ENCODE measurements around the gene GATA6.
"Not testable (repeated sequence)": the region's sequence is repeated elsewhere in the genome, so short reads cannot be mapped to it uniquely, and the experiment has no call there.

GATA6 gene

DNA sequence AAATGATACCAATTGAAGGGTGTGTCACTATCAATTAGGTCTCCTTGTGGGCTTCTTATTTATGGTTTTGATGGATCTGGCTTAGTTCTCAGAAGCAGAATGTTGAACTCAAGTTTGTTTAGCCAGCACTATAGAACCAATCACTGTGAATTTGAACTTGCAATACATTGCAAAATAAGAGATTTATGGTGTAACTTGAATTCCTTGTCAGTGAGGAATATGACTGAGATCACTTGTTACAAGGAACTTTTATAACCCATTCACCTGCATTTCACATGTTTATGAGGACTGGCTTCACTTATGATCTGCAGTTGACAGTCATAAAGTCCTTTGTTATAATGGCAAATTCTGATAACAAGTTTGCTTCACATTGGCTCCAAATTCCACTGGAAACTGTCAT, 9.8 kb downstream of the GATA6 start:
- intact Hi-C loops (cut with DNase I) = no loop called here
- DNase-seq = no peak

GRCh38 chr18:22179631-22180030, 10.2 kb downstream of the GATA6 start:
- no peak for DNase-seq
- intact Hi-C loops (cut with DNase I) = no loop called here

GRCh38 chr18:22180722-22181121, 11.3 kb downstream of the GATA6 start:
- DNase-seq = no peak
- intact Hi-C loops (cut with DNase I) = no loop called here

- no peak for DNase-seq
- intact Hi-C loops (cut with DNase I) = no loop called here
Measured at GRCh38 chr18:22182884-22183697, 13.7 kb downstream of the GATA6 start.

DNA sequence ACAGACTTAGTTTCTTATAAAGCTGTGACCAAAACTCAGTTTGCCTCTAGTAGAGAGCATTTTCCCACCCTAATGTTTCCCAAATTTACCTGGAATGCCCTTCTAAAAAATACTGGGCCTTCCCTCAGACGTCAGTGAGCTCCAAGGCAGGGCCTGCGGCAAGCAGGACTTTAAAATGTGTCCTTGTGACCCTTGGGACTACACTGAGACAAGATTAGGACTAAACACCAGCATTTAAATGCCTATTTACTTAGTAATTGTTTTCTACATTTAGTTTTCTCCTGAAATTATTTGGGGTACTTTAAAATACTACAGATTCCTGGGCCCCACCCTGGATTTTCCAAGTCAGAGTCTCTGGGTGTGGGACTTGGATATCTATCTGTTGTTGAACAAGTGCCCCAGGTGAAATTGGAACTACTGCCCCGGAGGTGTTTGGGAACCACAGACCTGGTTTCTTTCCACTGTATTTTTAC, 14.3 kb downstream of the GATA6 start:
- intact Hi-C loops (cut with DNase I) = no loop called here

GRCh38 chr18:22184573-22184972, 15.2 kb downstream of the GATA6 start:
- intact Hi-C loops (cut with DNase I); DNase-seq: not testable (repeated sequence)

More for the DNA sequence above, 14.3 kb downstream of the GATA6 start:
- no peak for DNase-seq

- DNase-seq = no peak
- intact Hi-C loops (cut with DNase I) = no loop called here
Measured at GRCh38 chr18:22185273-22185672, 15.9 kb downstream of the GATA6 start.

DNA sequence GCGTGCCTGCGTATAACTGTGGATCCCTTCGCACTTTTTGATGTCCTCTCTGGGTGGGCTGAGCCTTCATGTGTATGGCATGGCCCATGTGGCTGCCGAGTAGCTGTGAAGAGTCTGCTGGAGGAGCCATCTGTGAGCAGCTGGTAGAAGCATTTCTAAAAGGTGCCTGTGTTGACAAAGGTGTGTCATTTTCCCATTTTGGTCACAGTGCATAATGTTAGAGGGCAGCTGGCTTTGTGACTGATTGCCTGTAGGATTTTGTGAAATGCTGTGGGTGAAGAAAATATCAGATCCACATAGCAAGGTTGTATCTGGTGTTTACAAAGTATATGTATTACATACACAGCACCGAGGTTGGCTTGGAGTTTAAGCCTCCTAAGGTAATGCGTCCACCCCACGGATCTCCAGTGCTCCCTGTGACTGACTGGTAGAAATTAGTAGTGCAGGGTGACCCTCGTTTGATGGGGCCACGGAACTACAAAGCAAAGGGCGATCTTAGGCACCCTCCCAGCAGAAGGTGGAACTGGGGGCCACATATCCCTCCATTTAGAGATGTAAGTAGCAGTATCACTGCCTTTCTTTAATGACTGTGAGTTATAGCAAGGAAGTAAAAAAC, 16.5 kb downstream of the GATA6 start:
- intact Hi-C loops (cut with DNase I) = no loop called here

DNA sequence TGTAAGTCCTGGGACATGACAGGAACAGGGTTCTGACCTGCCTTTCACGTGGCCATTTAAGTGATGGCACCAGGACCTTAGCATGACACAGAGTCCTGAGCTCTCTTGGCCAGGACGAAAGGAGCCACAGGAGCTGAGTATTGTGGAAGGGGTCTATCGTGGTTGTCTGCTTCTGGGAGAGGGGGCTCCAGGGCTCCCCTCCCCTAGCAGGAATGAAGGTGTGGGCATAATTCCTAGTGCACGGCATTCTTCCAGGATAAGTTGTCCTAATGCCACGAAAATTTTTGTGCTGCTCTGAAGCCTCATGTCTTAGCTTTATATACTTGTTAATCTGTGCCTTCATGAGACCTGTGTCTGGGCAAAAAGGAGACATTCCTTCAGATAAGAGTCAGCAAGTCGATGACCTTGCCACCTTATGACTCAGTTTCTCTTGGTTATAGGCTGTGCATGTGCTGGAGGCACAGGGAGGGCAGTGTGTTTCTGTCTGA, 17.1 kb downstream of the GATA6 start:
- DNase-seq = no peak
- intact Hi-C loops (cut with DNase I) = no loop called here

More for the DNA sequence above, 16.5 kb downstream of the GATA6 start:
- DNase-seq = no peak

GRCh38 chr18:22188559-22189267, 19.3 kb downstream of the GATA6 start:
- no peak for DNase-seq
- intact Hi-C loops (cut with DNase I) = no loop called here

DNA sequence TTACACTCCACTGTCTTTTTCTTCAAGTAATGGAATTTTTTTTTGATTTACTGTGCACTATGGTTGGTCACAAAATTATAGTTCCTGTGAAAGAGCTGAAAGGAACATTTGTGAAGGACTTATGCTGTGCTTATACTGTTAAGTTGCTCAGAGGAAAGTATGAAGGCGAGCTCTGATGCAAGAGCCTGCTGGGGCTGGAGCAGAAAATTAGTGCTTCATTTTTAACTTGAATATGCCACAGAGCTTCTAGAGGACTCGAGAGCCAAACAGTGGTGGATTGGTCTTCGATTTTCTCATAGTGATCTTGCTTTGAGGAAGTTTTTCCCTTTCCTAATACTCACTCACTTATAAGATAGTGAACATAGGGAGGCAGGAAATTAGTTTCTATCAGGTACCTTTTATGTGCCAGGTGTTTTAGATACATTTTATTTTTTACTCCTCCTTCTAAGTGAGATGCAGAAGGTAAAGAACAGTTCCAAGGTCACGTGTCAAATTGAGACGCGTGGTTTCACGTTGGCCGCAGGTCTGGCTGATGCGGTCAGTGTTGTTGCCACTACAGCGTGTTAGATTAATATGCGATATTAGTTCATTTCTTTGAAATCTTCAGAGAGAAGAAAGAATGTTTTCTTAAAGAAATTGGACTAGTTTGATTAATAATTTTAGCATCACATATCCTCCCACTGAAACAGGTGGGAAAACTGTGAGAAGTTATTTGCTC, 20.2 kb downstream of the GATA6 start:
- no peak for DNase-seq
- intact Hi-C loops (cut with DNase I) = no loop called here

DNA sequence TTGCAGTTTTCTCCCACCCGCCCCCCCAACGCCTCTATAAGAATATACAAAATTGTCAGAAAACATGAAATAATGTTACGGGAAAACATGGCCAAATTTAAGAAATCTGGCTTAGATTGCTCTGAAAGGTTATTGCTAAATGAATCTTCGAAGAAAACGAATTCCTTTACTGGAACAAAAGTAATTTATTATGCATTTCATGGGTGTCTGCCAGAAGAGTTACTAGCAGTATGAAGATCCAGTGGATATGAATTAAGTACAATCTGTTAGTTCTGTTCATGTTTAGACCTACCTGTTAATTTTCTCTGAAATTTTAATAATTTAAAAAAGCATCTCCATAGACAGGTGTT, 21.9 kb downstream of the GATA6 start:
- intact Hi-C loops (cut with DNase I) = no loop called here
- DNase-seq = no peak

DNA sequence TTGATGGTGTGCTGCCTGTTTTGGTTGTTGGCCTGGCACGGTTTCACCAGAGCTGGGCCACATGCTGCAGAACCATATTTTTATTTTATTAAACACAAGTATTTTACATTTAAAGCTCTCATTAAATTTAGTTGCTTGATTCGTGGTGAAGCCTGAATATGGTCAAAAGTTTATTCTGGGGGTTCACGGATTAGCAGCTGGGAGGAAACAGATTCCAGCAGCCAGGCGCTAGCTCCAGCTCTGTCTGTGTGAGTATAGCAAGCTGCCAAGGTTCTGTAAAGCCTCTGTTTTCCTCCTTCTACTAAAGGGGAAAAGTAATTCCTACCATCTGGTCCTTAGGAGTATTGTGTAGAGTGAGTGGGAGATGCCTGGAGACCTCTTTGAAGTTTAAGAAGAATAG, 22.5 kb downstream of the GATA6 start:
- intact Hi-C loops (cut with DNase I) = no loop called here

GRCh38 chr18:22193466-22193865, 24.1 kb downstream of the GATA6 start:
- peak in 1 of 10 donors; percentile 19 for DNase-seq
- intact Hi-C loops (cut with DNase I) = no loop called here

More for the DNA sequence above, 22.5 kb downstream of the GATA6 start:
- no peak for DNase-seq

- DNase-seq = no peak
- intact Hi-C loops (cut with DNase I) = no loop called here
Measured at GRCh38 chr18:22194151-22194598, 24.8 kb downstream of the GATA6 start.

DNA sequence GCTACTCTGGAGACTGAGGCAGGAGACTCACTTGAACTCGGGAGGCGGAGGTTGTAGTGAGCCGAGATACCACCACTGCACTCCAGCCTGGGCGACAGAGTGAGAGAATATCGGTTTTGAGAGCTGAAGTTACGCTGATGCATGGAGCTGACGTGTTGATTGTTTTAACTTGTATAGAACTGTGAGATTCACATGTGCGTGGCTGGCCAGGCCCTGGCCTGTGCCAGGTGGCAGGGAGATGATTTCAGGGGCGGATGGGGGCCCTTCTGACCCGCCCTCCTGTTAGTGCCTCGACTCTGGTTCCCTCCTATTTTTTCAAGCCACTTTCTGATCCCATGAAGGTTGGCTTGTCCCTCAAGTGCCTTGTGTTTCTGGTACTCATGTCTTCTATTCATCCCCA, 25.7 kb downstream of the GATA6 start:
- intact Hi-C loops (cut with DNase I) = no loop called here
- DNase-seq = no peak

GRCh38 chr18:22196943-22197342, 27.6 kb downstream of the GATA6 start:
- intact Hi-C loops (cut with DNase I) = not testable (repeated sequence)

DNA sequence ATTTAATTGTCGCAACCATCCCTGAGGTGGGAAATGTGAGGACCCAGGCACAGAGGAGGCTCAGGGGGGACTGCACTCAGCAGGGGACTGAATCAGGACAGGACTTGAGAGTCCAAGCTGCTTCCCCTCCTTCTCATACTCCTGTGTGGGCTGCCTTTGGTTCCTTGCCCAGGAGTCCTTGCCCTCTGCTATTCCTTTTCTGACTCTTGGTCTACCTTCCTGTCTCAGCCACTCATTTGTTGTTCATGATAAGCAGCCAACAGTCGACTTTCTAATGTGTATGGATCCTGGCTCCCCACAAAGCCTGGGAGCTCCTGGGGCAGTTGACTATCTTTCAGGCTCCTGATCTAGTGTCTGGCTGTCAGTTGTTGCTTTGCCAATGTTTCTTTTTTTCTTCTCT, 28.3 kb downstream of the GATA6 start:
- DNase-seq = peak in 1 of 10 donors; percentile 10
- intact Hi-C loops (cut with DNase I) = no loop called here

More at GRCh38 chr18:22196943-22197342, 27.6 kb downstream of the GATA6 start:
- not testable (repeated sequence) for DNase-seq

DNA sequence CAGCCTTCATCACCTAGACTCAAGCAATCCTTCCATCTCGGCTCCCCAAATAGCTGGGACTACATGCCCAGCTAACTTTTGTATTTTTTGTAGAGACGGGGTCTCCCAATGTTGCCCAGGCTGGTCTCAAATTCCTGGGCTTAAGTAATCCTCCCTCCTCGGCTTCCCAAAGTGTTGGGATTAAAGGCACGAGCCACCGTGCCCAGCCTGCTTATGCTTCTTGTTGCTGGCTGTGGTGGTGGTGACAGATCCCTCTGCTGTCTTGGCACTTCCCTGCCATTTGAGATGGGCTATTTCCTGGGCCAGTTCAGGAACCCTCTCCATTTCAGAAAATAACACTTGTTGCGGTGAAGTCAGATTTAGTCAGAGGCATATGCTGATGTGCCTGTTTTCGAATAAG, 28.8 kb downstream of the GATA6 start:
- intact Hi-C loops (cut with DNase I) = no loop called here
- DNase-seq = no peak

DNA sequence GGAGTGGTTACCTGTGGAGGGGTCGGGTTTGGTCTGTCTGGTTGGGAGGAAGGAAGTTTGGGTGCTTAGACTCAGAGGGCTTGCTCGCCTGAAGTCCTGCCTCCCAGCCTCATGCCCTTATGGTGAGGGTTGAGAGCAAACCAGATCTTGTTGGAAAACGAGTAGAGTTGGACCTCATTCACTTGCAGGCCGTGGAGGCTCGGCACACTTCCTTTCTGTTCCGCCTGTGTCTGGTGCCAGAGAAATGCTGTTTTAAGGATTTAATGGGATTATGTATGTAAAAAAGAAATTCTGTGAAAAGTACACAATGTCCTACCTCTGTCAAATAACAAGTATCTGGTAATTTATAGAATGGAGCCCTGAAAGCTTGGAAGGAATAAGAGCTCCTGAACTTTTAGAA, 29.6 kb downstream of the GATA6 start:
- intact Hi-C loops (cut with DNase I) = no loop called here
- DNase-seq = no peak
